ENCODE measurements around the gene NIP7.

DNA sequence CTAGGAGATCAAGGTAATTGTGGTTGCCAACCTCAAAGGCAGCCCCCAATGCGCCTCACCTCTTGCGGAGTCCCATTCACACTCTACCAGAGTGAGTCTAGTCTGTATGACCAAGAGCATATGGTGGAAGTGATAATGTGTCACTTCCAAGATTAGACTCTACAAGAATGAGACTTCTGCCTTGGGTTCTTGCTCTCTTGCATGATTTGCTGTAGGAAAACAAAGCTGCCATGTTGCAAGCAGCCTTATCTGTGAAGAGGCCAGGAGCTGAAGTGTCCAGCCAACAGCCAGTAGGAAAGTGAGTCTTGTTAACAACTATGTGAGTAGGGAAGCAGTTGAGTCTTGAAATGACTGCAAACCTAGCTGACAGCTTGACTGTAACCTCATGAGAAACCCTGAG lies 42.8 kb downstream of the NIP7 start:
- TF ChIP-seq POLR2A (IDR thresholded peaks at IDR 0.05; ENCODE audit: control extremely low read depth in 1 of 2, low read depth in 2 of 2, low read length in 2 of 2): no peak
- TF ChIP-seq PHF8 (conservative IDR thresholded peaks at IDR 0.05; ENCODE audit: low read depth, low read length): no peak
- TF ChIP-seq, protein P1, sequence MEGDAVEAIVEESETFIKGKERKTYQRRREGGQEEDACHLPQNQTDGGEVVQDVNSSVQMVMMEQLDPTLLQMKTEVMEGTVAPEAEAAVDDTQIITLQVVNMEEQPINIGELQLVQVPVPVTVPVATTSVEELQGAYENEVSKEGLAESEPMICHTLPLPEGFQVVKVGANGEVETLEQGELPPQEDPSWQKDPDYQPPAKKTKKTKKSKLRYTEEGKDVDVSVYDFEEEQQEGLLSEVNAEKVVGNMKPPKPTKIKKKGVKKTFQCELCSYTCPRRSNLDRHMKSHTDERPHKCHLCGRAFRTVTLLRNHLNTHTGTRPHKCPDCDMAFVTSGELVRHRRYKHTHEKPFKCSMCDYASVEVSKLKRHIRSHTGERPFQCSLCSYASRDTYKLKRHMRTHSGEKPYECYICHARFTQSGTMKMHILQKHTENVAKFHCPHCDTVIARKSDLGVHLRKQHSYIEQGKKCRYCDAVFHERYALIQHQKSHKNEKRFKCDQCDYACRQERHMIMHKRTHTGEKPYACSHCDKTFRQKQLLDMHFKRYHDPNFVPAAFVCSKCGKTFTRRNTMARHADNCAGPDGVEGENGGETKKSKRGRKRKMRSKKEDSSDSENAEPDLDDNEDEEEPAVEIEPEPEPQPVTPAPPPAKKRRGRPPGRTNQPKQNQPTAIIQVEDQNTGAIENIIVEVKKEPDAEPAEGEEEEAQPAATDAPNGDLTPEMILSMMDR (IDR thresholded peaks at IDR 0.05; ENCODE audit: control extremely low read depth in 1 of 3, insufficient read depth in 1 of 3, low read depth in 1 of 3, low read length in 3 of 3): no peak
- no peak for TF ChIP-seq SP1 (IDR thresholded peaks at IDR 0.05; ENCODE audit: low read depth, low read length)
- no peak for TF ChIP-seq JUN (IDR thresholded peaks at IDR 0.05; ENCODE audit: low read depth, low read length)
- TF ChIP-seq NANOG (IDR thresholded peaks at IDR 0.05; ENCODE audit: insufficient read depth, low read depth, low read length, poor library complexity, severe bottlenecking): no peak
- TF ChIP-seq EZH2 (IDR thresholded peaks at IDR 0.05; ENCODE audit: low read depth, low read length, severe bottlenecking): no peak
- TF ChIP-seq, protein P2, sequence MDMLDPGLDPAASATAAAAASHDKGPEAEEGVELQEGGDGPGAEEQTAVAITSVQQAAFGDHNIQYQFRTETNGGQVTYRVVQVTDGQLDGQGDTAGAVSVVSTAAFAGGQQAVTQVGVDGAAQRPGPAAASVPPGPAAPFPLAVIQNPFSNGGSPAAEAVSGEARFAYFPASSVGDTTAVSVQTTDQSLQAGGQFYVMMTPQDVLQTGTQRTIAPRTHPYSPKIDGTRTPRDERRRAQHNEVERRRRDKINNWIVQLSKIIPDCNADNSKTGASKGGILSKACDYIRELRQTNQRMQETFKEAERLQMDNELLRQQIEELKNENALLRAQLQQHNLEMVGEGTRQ (IDR thresholded peaks at IDR 0.05; ENCODE audit: low read length): no peak
- no peak for TF ChIP-seq TCF12 (IDR thresholded peaks at IDR 0.05; ENCODE audit: low read depth, low read length)
- TF ChIP-seq JUND (IDR thresholded peaks at IDR 0.05; ENCODE audit: low read length): no peak
- TF ChIP-seq EGR1 (IDR thresholded peaks at IDR 0.05; ENCODE audit: borderline replicate concordance, low read depth, low read length): no peak
- TF ChIP-seq EP300 (IDR thresholded peaks at IDR 0.05; ENCODE audit: borderline replicate concordance in 1 of 2, low read depth in 2 of 2, low read length in 2 of 2): no peak
